Activated B cell treated with CpG ODN at 0.5 μM for 24 hours (primary cell): ENCODE results near the gene GALNT17. TPM values are rescaled to one million over a fixed set of nuclear protein-coding genes. Genes with fewer than 3 reads are reported as not detected.
"Not testable (repeated sequence)": the region's sequence is repeated elsewhere in the genome, so short reads cannot be mapped to it uniquely, and the experiment has no call there.

Source experiments
- ATAC-seq: fragments of 200-7000 bp; cut with Tn5 transposase; one replicate; pipeline ENCODE4 v1.10.0; 2021; ENCODE audit warnings: low read depth, mild to moderate bottlenecking, moderate library complexity
- CTCF ChIA-PET: fragments of 350-600 bp; sonication (Branson Sonifier 250); formaldehyde crosslinking; loops from one replicate; lab custom pipeline; 2021; ENCODE audit warnings: antibody characterized with exemption; lab: Charles Lee
- POLR2A ChIA-PET: fragments of 350-600 bp; sonication (Branson Sonifier 250); formaldehyde crosslinking; loops from one replicate; lab custom pipeline; 2021; ENCODE audit warnings: antibody characterized with exemption; lab: Charles Lee
- DNase-seq: peaks from one replicate; pipeline ENCODE4 v3.0.0; 2022
- H3K27ac Mint-ChIP-seq: one replicate; pipeline ENCODE4 v1.8.0; 2020; ENCODE audit warnings: mixed read lengths
- H3K27me3 Mint-ChIP-seq: one replicate; pipeline ENCODE4 v1.8.0; 2021; ENCODE audit warnings: mixed read lengths
- H3K36me3 Mint-ChIP-seq: one replicate; pipeline ENCODE4 v1.8.0; 2021; ENCODE audit warnings: low read depth, mixed read lengths
- H3K4me1 Mint-ChIP-seq: one replicate; pipeline ENCODE4 v1.8.0; 2021; ENCODE audit warnings: mixed read lengths
- H3K4me3 Mint-ChIP-seq: one replicate; pipeline ENCODE4 v1.8.0; 2020; ENCODE audit warnings: mild to moderate bottlenecking, mixed read lengths
- H3K9me3 Mint-ChIP-seq: one replicate; pipeline ENCODE4 v1.8.0; 2020; ENCODE audit warnings: mixed read lengths
- intact Hi-C: fragments of 100-400 bp; cut with micrococcal nuclease; formaldehyde crosslinking; loops from one replicate; pipeline ENCODE4 v1.15.1; 2024
- total RNA-seq: library from RNA; stranded (reverse); gene quantifications from 2 replicates; pipeline ENCODE4 v1.2.3, GENCODE V29; 2022
- TF ChIP-seq, protein P1 (sequence below): fragments of 200-600 bp; IDR thresholded peaks from one replicate; pipeline ENCODE4 v1.8.0; 2022; ENCODE audit warnings: antibody characterized with exemption, mild to moderate bottlenecking

GALNT17 gene
- total RNA-seq, 1 donor from 2014 or later, result not detected

DNA sequence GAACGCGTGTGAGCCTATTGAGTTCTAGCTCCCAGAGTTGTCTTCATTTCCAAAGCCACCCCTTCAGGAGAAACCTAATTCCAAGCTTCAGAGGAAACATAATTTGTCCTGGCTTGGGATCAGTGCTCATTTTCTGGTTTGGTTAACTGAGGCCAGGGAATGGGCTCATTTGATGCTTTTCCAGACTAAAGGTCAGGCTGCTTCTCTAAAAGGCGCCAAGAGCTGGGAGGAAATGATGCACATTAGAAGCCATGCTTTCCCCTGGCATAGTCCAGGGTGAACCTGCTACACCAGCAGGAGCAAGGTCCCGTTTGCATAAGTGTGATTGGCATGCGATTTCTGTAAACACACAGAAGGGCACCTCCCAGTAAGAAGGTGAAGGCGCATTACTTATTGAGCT, 435.0 kb downstream of the GALNT17 start:
- Mint-ChIP-seq H3K4me1 (no peaks in the 10 kb centered on the region), H3K27me3 (no peaks in the 10 kb centered on the region), H3K27ac (no peak overlapping the region), H3K9me3 (peaks cover 13% of the 10 kb centered on the region), H3K4me3 (no peak overlapping the region), H3K36me3 (no peaks in the 10 kb centered on the region)
- ChIA-PET POLR2A (no interaction called here), CTCF (no interaction called here)
- intact Hi-C loops, result no loop called here
- TF ChIP-seq, protein P1, sequence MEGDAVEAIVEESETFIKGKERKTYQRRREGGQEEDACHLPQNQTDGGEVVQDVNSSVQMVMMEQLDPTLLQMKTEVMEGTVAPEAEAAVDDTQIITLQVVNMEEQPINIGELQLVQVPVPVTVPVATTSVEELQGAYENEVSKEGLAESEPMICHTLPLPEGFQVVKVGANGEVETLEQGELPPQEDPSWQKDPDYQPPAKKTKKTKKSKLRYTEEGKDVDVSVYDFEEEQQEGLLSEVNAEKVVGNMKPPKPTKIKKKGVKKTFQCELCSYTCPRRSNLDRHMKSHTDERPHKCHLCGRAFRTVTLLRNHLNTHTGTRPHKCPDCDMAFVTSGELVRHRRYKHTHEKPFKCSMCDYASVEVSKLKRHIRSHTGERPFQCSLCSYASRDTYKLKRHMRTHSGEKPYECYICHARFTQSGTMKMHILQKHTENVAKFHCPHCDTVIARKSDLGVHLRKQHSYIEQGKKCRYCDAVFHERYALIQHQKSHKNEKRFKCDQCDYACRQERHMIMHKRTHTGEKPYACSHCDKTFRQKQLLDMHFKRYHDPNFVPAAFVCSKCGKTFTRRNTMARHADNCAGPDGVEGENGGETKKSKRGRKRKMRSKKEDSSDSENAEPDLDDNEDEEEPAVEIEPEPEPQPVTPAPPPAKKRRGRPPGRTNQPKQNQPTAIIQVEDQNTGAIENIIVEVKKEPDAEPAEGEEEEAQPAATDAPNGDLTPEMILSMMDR, result no peak
- no peak for ATAC-seq
- no peak for DNase-seq

DNA sequence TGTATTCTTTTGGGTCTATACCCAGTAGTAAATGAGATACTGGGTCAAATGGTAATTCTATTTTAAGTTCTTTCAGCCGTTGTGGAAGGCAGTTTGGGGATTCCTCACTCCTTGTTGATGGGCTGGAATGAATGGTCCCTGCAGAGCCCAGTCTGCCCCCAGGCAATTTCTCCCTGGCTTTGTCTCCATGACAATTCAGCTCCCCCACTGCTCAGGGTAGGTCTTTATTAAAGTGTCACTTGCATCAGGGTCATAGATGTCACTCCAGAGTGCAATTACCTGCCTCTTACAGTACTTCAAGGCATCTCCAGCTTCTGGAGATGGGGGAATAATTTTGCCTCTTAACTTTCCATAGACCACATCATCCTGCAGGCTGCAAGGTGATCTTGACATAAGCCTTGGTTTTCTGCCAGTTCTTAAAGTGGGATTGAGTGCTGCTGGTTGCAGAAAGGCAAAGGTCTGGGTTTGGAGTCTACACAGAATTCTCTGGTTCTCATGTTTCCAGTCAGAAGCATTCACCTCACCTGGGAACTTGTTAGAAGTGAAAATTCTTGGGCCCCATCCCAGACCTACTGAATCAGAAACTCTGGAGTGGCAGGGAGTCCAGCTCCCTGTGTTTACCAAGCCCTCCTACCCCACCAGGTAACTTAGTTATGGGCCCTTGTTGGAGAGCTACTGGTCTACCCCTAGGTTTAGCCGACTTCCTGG, 442.4 kb downstream of the GALNT17 start:
- POLR2A ChIA-PET, result no interaction called here
- TF ChIP-seq, protein P1, result no peak
- peaks cover 14% of the 10 kb centered on the region for H3K9me3 Mint-ChIP-seq
- CTCF ChIA-PET, result no interaction called here
- intact Hi-C loops, result no loop called here
- DNase-seq, result no peak
- no peaks in the 10 kb centered on the region for H3K36me3 Mint-ChIP-seq
- H3K4me3 Mint-ChIP-seq, result no peak overlapping the region
- ATAC-seq, result no peak
- no peak overlapping the region for H3K27ac Mint-ChIP-seq
- no peaks in the 10 kb centered on the region for H3K27me3 Mint-ChIP-seq
- no peaks in the 10 kb centered on the region for H3K4me1 Mint-ChIP-seq

DNA sequence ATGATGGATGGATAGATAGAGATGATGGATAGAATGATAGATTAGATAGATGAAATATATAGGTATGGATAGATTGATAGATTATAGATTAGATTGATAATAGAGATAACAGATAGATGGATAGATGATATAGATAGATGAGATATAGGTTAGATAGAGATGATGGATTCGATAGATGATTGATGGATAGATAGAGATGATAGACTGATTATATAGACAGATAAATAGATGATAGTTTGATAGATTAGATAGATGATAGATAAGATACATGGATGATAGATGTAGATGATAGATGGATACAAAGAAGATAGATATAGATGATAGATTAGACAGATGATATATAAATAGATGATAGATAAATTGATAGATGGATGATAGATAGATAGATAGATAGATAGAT, 448.1 kb downstream of the GALNT17 start:
- ATAC-seq (no peak), DNase-seq (no peak)
- Mint-ChIP-seq H3K27ac (no peak overlapping the region), H3K4me3 (no peak overlapping the region), H3K9me3 (peaks cover 3% of the 10 kb centered on the region), H3K4me1 (no peaks in the 10 kb centered on the region), H3K27me3 (no peaks in the 10 kb centered on the region), H3K36me3 (no peaks in the 10 kb centered on the region)
- POLR2A ChIA-PET, result no interaction called here
- intact Hi-C loops, result no loop called here
- TF ChIP-seq, protein P1, result no peak
- CTCF ChIA-PET, result no interaction called here

DNA sequence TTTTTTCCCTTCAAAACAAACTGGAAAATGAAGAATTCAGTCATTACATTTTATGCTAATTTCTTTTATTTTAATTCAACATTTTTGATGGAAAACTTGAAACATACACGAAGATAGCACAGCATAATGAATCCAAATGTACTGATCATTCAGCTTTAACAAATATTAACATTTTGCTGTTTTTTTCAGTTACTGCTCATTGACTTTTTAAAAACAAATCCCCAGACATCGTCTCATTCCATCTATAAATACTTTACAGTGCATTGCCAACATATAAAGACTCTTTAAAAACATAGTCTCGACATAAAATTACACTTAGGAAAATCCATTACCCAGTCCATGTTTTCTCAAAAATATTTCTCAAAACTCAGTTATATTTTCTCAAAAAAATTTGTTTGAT, 452.3 kb downstream of the GALNT17 start:
- intact Hi-C loops, result no loop called here
- TF ChIP-seq, protein P1, result no peak
- Mint-ChIP-seq H3K27ac (no peak overlapping the region), H3K4me1 (no peaks in the 10 kb centered on the region), H3K27me3 (no peaks in the 10 kb centered on the region), H3K36me3 (no peaks in the 10 kb centered on the region), H3K9me3 (peaks cover 11% of the 10 kb centered on the region), H3K4me3 (no peak overlapping the region)
- ChIA-PET CTCF (no interaction called here), POLR2A (no interaction called here)
- no peak for DNase-seq
- no peak for ATAC-seq

DNA sequence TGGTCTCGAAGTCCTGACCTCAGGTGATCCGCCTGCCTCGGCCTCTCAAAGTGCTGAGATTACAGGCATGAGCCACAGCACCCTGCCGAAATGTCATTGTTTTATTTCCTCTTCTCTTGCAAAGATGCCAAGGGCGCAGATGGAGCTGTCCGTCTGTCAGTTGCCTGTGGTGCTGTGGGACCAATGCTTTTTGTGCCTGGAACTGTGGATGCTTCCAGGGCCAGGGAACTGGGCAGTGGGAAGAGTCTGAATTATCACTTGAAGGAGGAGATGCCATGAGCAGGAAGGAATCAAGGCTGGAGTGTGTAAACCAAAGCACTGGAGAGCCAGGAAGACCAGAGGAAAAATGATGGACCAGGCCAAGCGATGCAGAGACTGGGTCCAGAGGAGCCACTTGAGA, 459.9 kb downstream of the GALNT17 start:
- CTCF ChIA-PET, result no interaction called here

DNA sequence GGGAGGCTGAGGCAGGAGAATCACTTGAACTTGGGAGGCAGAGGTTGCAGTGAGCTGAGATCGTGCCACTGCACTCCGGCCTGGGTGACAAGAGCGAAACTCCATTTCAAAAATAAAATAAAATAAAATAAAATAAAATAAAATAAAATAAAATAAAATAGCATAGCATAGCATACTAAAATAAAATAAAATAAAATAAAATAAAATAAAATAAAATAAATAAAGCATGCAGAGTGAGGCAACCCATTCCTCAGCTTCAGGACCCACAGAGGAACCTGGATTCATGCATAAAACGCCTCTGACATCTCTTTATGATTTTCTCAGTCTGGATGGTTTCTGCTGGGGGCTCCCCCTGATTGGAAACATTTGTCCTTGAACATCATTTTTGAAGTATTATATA, 460.4 kb downstream of the GALNT17 start:
- H3K36me3 Mint-ChIP-seq, ATAC-seq, H3K27ac Mint-ChIP-seq, intact Hi-C loops, DNase-seq, POLR2A ChIA-PET, H3K4me3 Mint-ChIP-seq, H3K27me3 Mint-ChIP-seq, H3K4me1 Mint-ChIP-seq, CTCF ChIA-PET: not testable (repeated sequence)
- H3K9me3 Mint-ChIP-seq, result peaks cover 16% of the 10 kb centered on the region

More for the DNA sequence above, 459.9 kb downstream of the GALNT17 start:
- H3K36me3 Mint-ChIP-seq, result no peaks in the 10 kb centered on the region
- H3K27ac Mint-ChIP-seq, result no peak overlapping the region
- no peak overlapping the region for H3K4me3 Mint-ChIP-seq
- H3K9me3 Mint-ChIP-seq, result peaks cover 16% of the 10 kb centered on the region
- DNase-seq, result no peak
- H3K4me1 Mint-ChIP-seq, result no peaks in the 10 kb centered on the region
- no peak for ATAC-seq
- TF ChIP-seq, protein P1, result no peak
- H3K27me3 Mint-ChIP-seq, result no peaks in the 10 kb centered on the region
- POLR2A ChIA-PET, result no interaction called here
- intact Hi-C loops, result no loop called here
